OCI-LY3 (cell line): ENCODE results near the gene SMYD3.

Experiments
- H2AFZ ChIP-seq: fragments of 200-600, 300-600 bp; shearing (Covaris generic); 2 replicates; pipeline ENCODE4 v1.6.0; 2014; ENCODE audit warnings: antibody characterized with exemption, low read depth, low read length
- H3K27ac ChIP-seq: fragments of 200-600, 300-600 bp; sonication (generic); 2 replicates; pipeline ENCODE4 v1.5.1; 2014; ENCODE audit warnings: mild to moderate bottlenecking, low read length, moderate library complexity, mixed read lengths
- H3K27me3 ChIP-seq: fragments of 200-600, 300-600 bp; sonication (generic); 2 replicates; pipeline ENCODE4 v1.6.1; 2014; ENCODE audit warnings: low read depth, low read length, mixed read lengths
- H3K36me3 ChIP-seq: fragments of 200-600, 300-600 bp; sonication (generic); replicated peaks from 2 replicates; pipeline ENCODE3; 2014; ENCODE audit warnings: low read depth, low read length, mixed read lengths
- H3K4me1 ChIP-seq: fragments of 300-600, 200-600 bp; sonication (generic); 2 replicates; pipeline ENCODE4 v1.6.1; 2014; ENCODE audit warnings: low read length, mixed read lengths
- H3K4me2 ChIP-seq: fragments of 200-600, 300-600 bp; sonication (generic); 2 replicates; pipeline ENCODE4 v1.6.1; 2014; ENCODE audit warnings: low read length, mixed read lengths
- H3K4me3 ChIP-seq: fragments of 300-600, 200-600 bp; sonication (generic); 2 replicates; pipeline ENCODE4 v1.5.1; 2014; ENCODE audit warnings: antibody characterized with exemption, mild to moderate bottlenecking, low read length, moderate library complexity
- H3K79me2 ChIP-seq: fragments of 300-600, 200-600 bp; shearing (Covaris generic); 2 replicates; pipeline ENCODE4 v1.6.1; 2014; ENCODE audit warnings: mild to moderate bottlenecking, low read length, mixed read lengths
- H3K9ac ChIP-seq: fragments of 300-600, 200-600 bp; shearing (Covaris generic); 2 replicates; pipeline ENCODE4 v1.6.0; 2014; ENCODE audit warnings: mild to moderate bottlenecking, low read length, moderate library complexity
- H3K9me3 ChIP-seq: fragments of 200-600, 300-600 bp; shearing (Covaris generic); 2 replicates; pipeline ENCODE4 v1.6.1; 2014; ENCODE audit warnings: low read length, mixed read lengths; ENCODE audit not compliant: insufficient read depth
- H4K20me1 ChIP-seq: fragments of 200-600, 300-600 bp; sonication (generic); 2 replicates; pipeline ENCODE4 v1.6.1; 2016; ENCODE audit warnings: low read length, mixed read lengths; ENCODE audit not compliant: insufficient read depth
- EZH2phosphoT487 ChIP-seq: fragments of 200-600 bp; shearing (Covaris generic); IDR thresholded peaks from 2 replicates; pipeline ENCODE4 v1.6.1; 2018; ENCODE audit warnings: antibody characterized with exemption, mixed run types, low read depth
- TF ChIP-seq, protein P1 (sequence below): fragments of 200-600, 300-600 bp; sonication (generic); IDR thresholded peaks from 2 replicates; pipeline ENCODE4 v1.5.1; 2014; ENCODE audit warnings: antibody characterized with exemption, low read length, low read depth

The SMYD3 gene

DNA sequence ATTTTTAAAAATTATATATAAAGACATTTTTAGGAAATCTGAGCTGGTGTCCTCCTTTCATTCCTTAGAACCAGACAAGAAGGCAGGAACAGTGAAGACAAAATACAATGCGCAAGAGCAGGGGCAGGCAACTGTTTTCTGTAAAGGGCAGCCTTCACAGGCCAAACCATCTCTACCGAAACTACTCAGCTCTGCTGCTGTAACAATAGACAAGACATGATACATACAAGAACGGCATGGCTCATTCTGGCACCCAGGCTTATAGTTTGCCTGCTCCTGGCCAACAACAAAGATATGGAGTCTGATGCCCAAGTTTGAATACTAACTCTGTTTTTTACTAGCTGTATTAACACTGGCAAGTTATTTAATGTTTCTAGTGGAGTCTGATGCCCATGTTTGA lies 232.0 kb downstream of the SMYD3 start:
- H3K9me3 ChIP-seq, result peaks cover 6% of the 10 kb centered on the region; the same call in 1 of the 2 replicates
- peaks cover 40% of the 10 kb centered on the region for H3K4me1 ChIP-seq
- H3K27me3 ChIP-seq, result no peaks in the 10 kb centered on the region
- no peaks in the 10 kb centered on the region for H3K79me2 ChIP-seq
- TF ChIP-seq EZH2phosphoT487, result no peak
- TF ChIP-seq, protein P1, sequence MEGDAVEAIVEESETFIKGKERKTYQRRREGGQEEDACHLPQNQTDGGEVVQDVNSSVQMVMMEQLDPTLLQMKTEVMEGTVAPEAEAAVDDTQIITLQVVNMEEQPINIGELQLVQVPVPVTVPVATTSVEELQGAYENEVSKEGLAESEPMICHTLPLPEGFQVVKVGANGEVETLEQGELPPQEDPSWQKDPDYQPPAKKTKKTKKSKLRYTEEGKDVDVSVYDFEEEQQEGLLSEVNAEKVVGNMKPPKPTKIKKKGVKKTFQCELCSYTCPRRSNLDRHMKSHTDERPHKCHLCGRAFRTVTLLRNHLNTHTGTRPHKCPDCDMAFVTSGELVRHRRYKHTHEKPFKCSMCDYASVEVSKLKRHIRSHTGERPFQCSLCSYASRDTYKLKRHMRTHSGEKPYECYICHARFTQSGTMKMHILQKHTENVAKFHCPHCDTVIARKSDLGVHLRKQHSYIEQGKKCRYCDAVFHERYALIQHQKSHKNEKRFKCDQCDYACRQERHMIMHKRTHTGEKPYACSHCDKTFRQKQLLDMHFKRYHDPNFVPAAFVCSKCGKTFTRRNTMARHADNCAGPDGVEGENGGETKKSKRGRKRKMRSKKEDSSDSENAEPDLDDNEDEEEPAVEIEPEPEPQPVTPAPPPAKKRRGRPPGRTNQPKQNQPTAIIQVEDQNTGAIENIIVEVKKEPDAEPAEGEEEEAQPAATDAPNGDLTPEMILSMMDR, result no peak
- H2AFZ ChIP-seq, result no peak overlapping the region
- peaks cover 12% of the 10 kb centered on the region for H3K36me3 ChIP-seq
- no peak overlapping the region for H3K27ac ChIP-seq
- no peak overlapping the region for H3K4me2 ChIP-seq
- H4K20me1 ChIP-seq, result no peaks in the 10 kb centered on the region
- H3K4me3 ChIP-seq, result no peak overlapping the region
- no peak overlapping the region for H3K9ac ChIP-seq

DNA sequence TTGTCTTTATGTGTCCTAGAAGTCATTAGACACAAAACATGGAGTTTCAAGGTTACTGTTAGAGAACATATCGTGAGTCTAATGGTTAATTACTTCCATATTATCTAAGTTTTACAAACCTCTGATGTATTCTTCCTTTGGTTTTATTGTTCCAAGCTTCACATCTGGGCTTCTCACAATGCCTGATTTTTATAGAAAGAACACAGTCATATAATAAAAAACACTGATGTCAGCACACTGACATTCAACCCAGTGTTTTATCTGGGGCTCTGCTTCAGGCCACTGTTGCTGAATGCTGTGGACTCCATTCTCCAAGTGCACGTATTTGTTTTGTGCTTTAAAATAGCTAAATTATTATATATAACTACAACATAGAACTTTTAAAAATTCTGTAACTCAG lies 232.9 kb downstream of the SMYD3 start:
- no peak overlapping the region for H3K27ac ChIP-seq
- H3K36me3 ChIP-seq, result peaks cover 12% of the 10 kb centered on the region
- TF ChIP-seq EZH2phosphoT487, result no peak
- TF ChIP-seq, protein P1, result no peak

DNA sequence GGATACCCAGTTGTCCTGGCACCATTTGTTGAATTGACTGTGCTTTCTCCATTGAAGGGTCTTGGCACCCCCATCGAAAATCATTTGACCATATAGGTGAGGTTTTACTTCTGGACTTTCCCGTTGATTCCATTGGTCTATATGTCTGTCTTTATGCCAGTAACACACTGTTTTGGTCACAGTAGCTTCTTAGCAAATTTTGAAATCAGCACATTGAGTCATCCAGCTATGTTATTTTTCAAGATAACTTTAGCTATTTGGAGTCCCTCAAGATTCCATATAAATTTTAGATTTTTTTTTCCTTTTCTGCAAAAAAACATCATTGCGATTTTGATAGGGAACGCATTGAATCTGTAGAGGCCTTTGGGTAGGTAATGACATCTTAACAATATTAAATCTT lies 235.6 kb downstream of the SMYD3 start:
- Histone ChIP-seq H3K4me1 (peaks cover 23% of the 10 kb centered on the region), H3K27me3 (no peaks in the 10 kb centered on the region), H3K9me3 (peaks cover 6% of the 10 kb centered on the region; the same call in 1 of the 2 replicates), H3K79me2 (no peaks in the 10 kb centered on the region), H4K20me1 (no peaks in the 10 kb centered on the region), H3K27ac (peak overlapping the region; percentile 77), H3K4me3 (no peak overlapping the region), H3K4me2 (no peak overlapping the region), H3K36me3 (peaks cover 12% of the 10 kb centered on the region), H2AFZ (no peak overlapping the region), H3K9ac (no peak overlapping the region)
- no peak for TF ChIP-seq EZH2phosphoT487

More for the DNA sequence above, 232.9 kb downstream of the SMYD3 start:
- H3K4me1 ChIP-seq, result peaks cover 41% of the 10 kb centered on the region
- H3K9ac ChIP-seq, result no peak overlapping the region
- H3K4me3 ChIP-seq, result no peak overlapping the region
- no peaks in the 10 kb centered on the region for H3K79me2 ChIP-seq
- peaks cover 6% of the 10 kb centered on the region; the same call in 1 of the 2 replicates for H3K9me3 ChIP-seq
- H2AFZ ChIP-seq, result no peak overlapping the region
- H4K20me1 ChIP-seq, result no peaks in the 10 kb centered on the region
- H3K27me3 ChIP-seq, result no peaks in the 10 kb centered on the region
- no peak overlapping the region for H3K4me2 ChIP-seq

DNA sequence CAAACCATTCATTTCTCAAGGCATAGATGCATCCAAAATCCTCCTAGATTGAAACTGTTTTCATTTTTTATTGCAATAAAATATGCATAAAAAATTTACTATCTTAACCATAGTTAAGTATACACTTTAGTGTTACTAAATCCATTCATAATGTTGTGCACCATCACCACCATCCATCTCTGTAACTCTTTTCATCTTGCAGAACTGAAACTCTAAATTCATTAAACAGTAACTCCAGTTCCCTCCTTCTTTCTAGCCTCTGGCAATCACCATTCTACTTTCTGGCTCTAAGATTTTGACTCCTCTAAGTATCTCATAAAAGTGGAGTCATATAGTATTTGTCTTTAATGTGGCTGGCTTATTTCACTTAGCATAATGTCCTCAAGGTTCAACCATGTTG lies 236.8 kb downstream of the SMYD3 start:
- Histone ChIP-seq H3K4me2 (peak overlapping the region; percentile 48), H3K4me1 (peaks cover 23% of the 10 kb centered on the region), H3K27me3 (no peaks in the 10 kb centered on the region), H3K27ac (peak overlapping the region; percentile 77), H3K9ac (peak overlapping the region; percentile 20; the same call in 1 of the 2 replicates), H2AFZ (no peak overlapping the region), H3K4me3 (peak overlapping the region; percentile 16; the same call in 1 of the 2 replicates), H3K9me3 (peaks cover 6% of the 10 kb centered on the region; the same call in 1 of the 2 replicates), H3K79me2 (no peaks in the 10 kb centered on the region), H3K36me3 (peaks cover 12% of the 10 kb centered on the region), H4K20me1 (no peaks in the 10 kb centered on the region)
- no peak for TF ChIP-seq EZH2phosphoT487
- TF ChIP-seq, protein P1, result no peak

DNA sequence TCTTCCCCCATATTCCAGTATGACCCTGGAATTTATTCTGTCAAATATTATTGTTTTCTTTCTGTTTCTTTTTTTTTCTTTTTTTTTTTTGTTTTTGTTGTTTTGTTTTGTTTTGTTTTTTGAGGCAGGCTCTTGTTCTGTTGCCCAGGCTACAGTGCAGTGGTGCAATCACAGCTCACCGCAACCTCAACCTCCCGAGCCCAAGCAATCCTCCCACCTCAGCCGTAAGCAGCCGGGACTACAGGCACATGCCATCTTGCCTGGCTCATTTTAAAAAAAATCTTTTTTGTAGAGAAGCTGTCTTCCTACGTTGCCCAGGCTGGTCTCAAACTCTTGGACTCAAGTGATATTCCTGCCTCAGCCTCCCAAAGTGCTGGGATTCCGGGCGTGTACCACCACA lies 237.6 kb downstream of the SMYD3 start:
- Histone ChIP-seq H3K27me3 (no peaks in the 10 kb centered on the region), H3K4me3 (no peak overlapping the region), H3K79me2 (no peaks in the 10 kb centered on the region), H3K4me1 (peaks cover 23% of the 10 kb centered on the region), H3K36me3 (peaks cover 12% of the 10 kb centered on the region), H4K20me1 (no peaks in the 10 kb centered on the region), H3K4me2 (no peak overlapping the region), H2AFZ (no peak overlapping the region), H3K9ac (no peak overlapping the region), H3K27ac (no peak overlapping the region; the same call in 1 of the 2 replicates), H3K9me3 (peaks cover 6% of the 10 kb centered on the region; the same call in 1 of the 2 replicates)
- TF ChIP-seq, protein P1, result no peak
- TF ChIP-seq EZH2phosphoT487, result no peak
